ENCODE results near the gene OFD1. TPM values are rescaled to one million over a fixed set of nuclear protein-coding genes. Genes with fewer than 3 reads are reported as not detected.

The OFD1 gene
- polyA plus RNA-seq, 1 of the 3 experiments (the other 2 are of a cell fraction), result 13.4 TPM

GRCh38 chrX:13688958-13689740 is 45.4 kb upstream of the OFD1 start, which contains the start of gene RAB9A:
TSS of gene RAB9A (plus strand) at chrX:13689128. CDS start at chrX:13708747, 19,619 bp downstream.
- CTCF ChIA-PET, result interaction anchor here (0.7 to 1.8 kb wide), 4 partner anchors 14 to 343 kb away, joined by 3 to 4 read pairs (median 4); no protein-coding TSS in a partner anchor
- Histone ChIP-seq H3K9me2 (no peaks in the 10 kb centered on the region), H3K79me2 (ENCODE audit: insufficient read depth) (peaks cover 49% of the 10 kb centered on the region), H3K9me3 (no peaks in the 10 kb centered on the region), H2AFZ (ENCODE audit: low read depth) (peak within 1 kb of the TSS; percentile 91), H3F3A (replicated peaks; ENCODE audit: insufficient read depth) (no peaks in the 10 kb centered on the region), H3K27me3 (ENCODE audit: insufficient read depth) (no peaks in the 10 kb centered on the region; the same call in 1 of the 2 replicates), H3K4me2 (peak within 1 kb of the TSS; percentile 94), H4K20me1 (ENCODE audit: insufficient read depth) (peaks cover 30% of the 10 kb centered on the region), H3K9ac (peak within 1 kb of the TSS; percentile 94), H3K4me1 (ENCODE audit: control insufficient read depth in 1 of 2, insufficient read depth in 2 of 2, low read depth in 1 of 2, low read length in 1 of 2) (peaks cover 0 to 17% of the 10 kb centered on the region in 2 experiments), H3K36me3 (replicated peaks in 1 of 2; ENCODE audit: control insufficient read depth in 1 of 2, insufficient read depth in 2 of 2, low read length in 1 of 2) (no peaks in the 10 kb centered on the region), H3K4me3 (ENCODE audit: low read depth in 2 of 2, low read length in 1 of 2) (peak within 1 kb of the TSS; percentile 91 to 95), H3K27ac (ENCODE audit: low read depth in 2 of 2, low read length in 1 of 2) (peak within 1 kb of the TSS; percentile 87 to 88)
- POLR2A ChIA-PET, result interaction anchor here (2.4 kb wide), 1 partner anchor 45 kb away, joined by 8 read pairs; the partner anchor contains the start of genes OFD1 and TRAPPC2
- DNase-seq, result peak; percentile 98
- TF ChIP-seq SIN3A (IDR thresholded peaks at IDR 0.05; ENCODE audit: borderline replicate concordance, low read depth, low read length) (peak; percentile 15; the same call in 1 of the 2 replicates), POLR2AphosphoS5 (IDR thresholded peaks at IDR 0.05; ENCODE audit: low read depth, low read length) (peak; percentile 93), RAD21 (IDR thresholded peaks at IDR 0.05; ENCODE audit: low read length) (no peak; the same call in 1 of the 2 replicates), MXI1 (IDR thresholded peaks at IDR 0.05; ENCODE audit: low read depth, low read length) (peak; percentile 79), YY1 (IDR thresholded peaks at IDR 0.05; ENCODE audit: low read depth) (peak; percentile 87), TAF1 (IDR thresholded peaks at IDR 0.05; ENCODE audit: borderline replicate concordance, low read depth, low read length) (peak; percentile 66; the same call in 1 of the 2 replicates), GABPA (IDR thresholded peaks at IDR 0.05; ENCODE audit: low read depth) (no peak)
- TF ChIP-seq, protein P1, sequence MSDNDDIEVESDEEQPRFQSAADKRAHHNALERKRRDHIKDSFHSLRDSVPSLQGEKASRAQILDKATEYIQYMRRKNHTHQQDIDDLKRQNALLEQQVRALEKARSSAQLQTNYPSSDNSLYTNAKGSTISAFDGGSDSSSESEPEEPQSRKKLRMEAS (IDR thresholded peaks at IDR 0.05; ENCODE audit: low read depth), result peak; percentile 64
- WGBS (ENCODE audit: low lambda C conversion rate), result under 1% methylated on average over 36 of the region's 68 CpGs

DNA sequence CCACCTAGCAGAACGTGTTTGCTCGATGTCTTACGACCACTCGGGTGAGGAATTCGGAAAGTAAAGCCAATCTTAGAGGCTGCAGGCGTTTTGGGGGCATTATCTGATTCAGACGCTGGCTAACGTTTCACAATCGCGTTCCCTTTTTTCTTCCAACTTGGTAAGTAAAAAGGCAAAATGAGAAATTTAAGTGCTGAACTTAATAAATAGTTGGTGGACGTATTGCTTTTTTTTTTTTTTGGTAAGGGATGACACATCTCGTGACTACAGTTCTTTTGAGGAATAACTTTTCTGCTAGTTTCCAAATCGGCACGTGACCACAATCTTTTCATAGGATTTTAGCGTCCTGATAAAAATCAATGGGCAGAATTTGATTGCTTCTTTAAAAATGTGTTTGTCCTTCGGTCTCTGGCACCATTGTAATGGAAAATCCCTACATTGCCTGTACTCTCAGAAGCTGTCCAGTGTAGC is 44.8 kb upstream of the OFD1 start:
- Histone ChIP-seq H3K4me3 (ENCODE audit: low read depth in 2 of 2, low read length in 1 of 2) (peak overlapping the region; percentile 91 to 95), H3K4me1 (ENCODE audit: control insufficient read depth in 1 of 2, insufficient read depth in 2 of 2, low read depth in 1 of 2, low read length in 1 of 2) (peaks cover 2 to 22% of the 10 kb centered on the region in 2 experiments), H3K27ac (ENCODE audit: low read depth in 2 of 2, low read length in 1 of 2) (peak overlapping the region; percentile 87 to 88), H3K27me3 (ENCODE audit: insufficient read depth) (no peaks in the 10 kb centered on the region; the same call in 1 of the 2 replicates), H3K9me2 (no peaks in the 10 kb centered on the region), H3F3A (replicated peaks; ENCODE audit: insufficient read depth) (no peaks in the 10 kb centered on the region), H3K79me2 (ENCODE audit: insufficient read depth) (peaks cover 55% of the 10 kb centered on the region), H3K4me2 (peak overlapping the region; percentile 94), H4K20me1 (ENCODE audit: insufficient read depth) (peaks cover 36% of the 10 kb centered on the region), H2AFZ (ENCODE audit: low read depth) (peak overlapping the region; percentile 91), H3K9me3 (no peaks in the 10 kb centered on the region), H3K36me3 (replicated peaks in 1 of 2; ENCODE audit: control insufficient read depth in 1 of 2, insufficient read depth in 2 of 2, low read length in 1 of 2) (no peaks in the 10 kb centered on the region), H3K9ac (peak overlapping the region; percentile 94)
- TF ChIP-seq, protein P2, sequence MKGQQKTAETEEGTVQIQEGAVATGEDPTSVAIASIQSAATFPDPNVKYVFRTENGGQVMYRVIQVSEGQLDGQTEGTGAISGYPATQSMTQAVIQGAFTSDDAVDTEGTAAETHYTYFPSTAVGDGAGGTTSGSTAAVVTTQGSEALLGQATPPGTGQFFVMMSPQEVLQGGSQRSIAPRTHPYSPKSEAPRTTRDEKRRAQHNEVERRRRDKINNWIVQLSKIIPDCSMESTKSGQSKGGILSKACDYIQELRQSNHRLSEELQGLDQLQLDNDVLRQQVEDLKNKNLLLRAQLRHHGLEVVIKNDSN (IDR thresholded peaks at IDR 0.05; ENCODE audit: borderline replicate concordance, low read depth), result peak; percentile 77
- no peak for TF ChIP-seq RAD21 (IDR thresholded peaks at IDR 0.05; ENCODE audit: low read length)
- TF ChIP-seq RFX5 (IDR thresholded peaks at IDR 0.05; ENCODE audit: low read length), result no peak
- TF ChIP-seq MXI1 (IDR thresholded peaks at IDR 0.05; ENCODE audit: low read depth, low read length), result no peak
- TF ChIP-seq, protein P3, sequence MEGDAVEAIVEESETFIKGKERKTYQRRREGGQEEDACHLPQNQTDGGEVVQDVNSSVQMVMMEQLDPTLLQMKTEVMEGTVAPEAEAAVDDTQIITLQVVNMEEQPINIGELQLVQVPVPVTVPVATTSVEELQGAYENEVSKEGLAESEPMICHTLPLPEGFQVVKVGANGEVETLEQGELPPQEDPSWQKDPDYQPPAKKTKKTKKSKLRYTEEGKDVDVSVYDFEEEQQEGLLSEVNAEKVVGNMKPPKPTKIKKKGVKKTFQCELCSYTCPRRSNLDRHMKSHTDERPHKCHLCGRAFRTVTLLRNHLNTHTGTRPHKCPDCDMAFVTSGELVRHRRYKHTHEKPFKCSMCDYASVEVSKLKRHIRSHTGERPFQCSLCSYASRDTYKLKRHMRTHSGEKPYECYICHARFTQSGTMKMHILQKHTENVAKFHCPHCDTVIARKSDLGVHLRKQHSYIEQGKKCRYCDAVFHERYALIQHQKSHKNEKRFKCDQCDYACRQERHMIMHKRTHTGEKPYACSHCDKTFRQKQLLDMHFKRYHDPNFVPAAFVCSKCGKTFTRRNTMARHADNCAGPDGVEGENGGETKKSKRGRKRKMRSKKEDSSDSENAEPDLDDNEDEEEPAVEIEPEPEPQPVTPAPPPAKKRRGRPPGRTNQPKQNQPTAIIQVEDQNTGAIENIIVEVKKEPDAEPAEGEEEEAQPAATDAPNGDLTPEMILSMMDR (IDR thresholded peaks at IDR 0.05), result no peak
- ChIA-PET POLR2A (no interaction called here), CTCF (interaction anchor here (0.7 to 1.8 kb wide), 2 partner anchors 13 to 342 kb away, joined by 4 read pairs; no protein-coding TSS in a partner anchor)
- DNase-seq, result no peak
- WGBS (ENCODE audit: low lambda C conversion rate), result 5% methylated on average over 16 of the region's 16 CpGs
